ENCODE data around the gene PPP2R5B.

PPP2R5B gene

GRCh38 chr11:64929625-64930024, 5.1 kb downstream of the PPP2R5B start:
- no peak for DNase-seq (ENCODE audit: low read depth in 2 of 2)

- DNase-seq (ENCODE audit: low read depth in 2 of 2), result no peak
These were observed 5.9 kb downstream of the PPP2R5B start for GRCh38 chr11:64930340-64930739.

GRCh38 chr11:64931290-64931689, 6.8 kb downstream of the PPP2R5B start:
- DNase-seq (ENCODE audit: low read depth in 2 of 2), result no peak

GRCh38 chr11:64932324-64932723, 7.8 kb downstream of the PPP2R5B start:
- no peak for DNase-seq (ENCODE audit: low read depth in 2 of 2)

GRCh38 chr11:64933213-64933934, 8.9 kb downstream of the PPP2R5B start:
- no peak for DNase-seq (ENCODE audit: low read depth in 2 of 2)

GRCh38 chr11:64933935-64934681, 9.6 kb downstream of the PPP2R5B start:
- no peak for DNase-seq (ENCODE audit: low read depth in 2 of 2)

- DNase-seq (ENCODE audit: low read depth in 2 of 2), result no peak
These were observed 10.3 kb downstream of the PPP2R5B start for GRCh38 chr11:64934682-64935358.

GRCh38 chr11:64935359-64936081, 11.0 kb downstream of the PPP2R5B start, which contains the start of gene GPHA2:
Gene GPHA2, minus strand, starts transcription at chr11:64935893. Its CDS starts 433 bp downstream, at chr11:64935460.
- no peak for DNase-seq (ENCODE audit: low read depth in 2 of 2)

- DNase-seq (ENCODE audit: low read depth in 2 of 2), result no peak
These were observed 12.1 kb downstream of the PPP2R5B start for GRCh38 chr11:64936539-64936938.

- no peak for DNase-seq (ENCODE audit: low read depth in 2 of 2)
These were observed 22.8 kb downstream of the PPP2R5B start for GRCh38 chr11:64947208-64947814.

- no peak for DNase-seq (ENCODE audit: low read depth in 2 of 2)
These were observed 27.0 kb downstream of the PPP2R5B start for GRCh38 chr11:64951529-64951928.

- DNase-seq (ENCODE audit: low read depth in 2 of 2), result no peak
These were observed 29.7 kb downstream of the PPP2R5B start for GRCh38 chr11:64954201-64954600.

GRCh38 chr11:64959498-64959897, 35.0 kb downstream of the PPP2R5B start:
- DNase-seq (ENCODE audit: low read depth in 2 of 2), result no peak

- no peak for DNase-seq (ENCODE audit: low read depth in 2 of 2)
These were observed 36.2 kb downstream of the PPP2R5B start for GRCh38 chr11:64960719-64961118.

- no peak for DNase-seq (ENCODE audit: low read depth in 2 of 2)
These were observed 38.7 kb downstream of the PPP2R5B start for GRCh38 chr11:64963072-64963631.

- DNase-seq (ENCODE audit: low read depth in 2 of 2), result no peak
These were observed 42.9 kb downstream of the PPP2R5B start for GRCh38 chr11:64967375-64967774.

GRCh38 chr11:64969209-64969608, 44.7 kb downstream of the PPP2R5B start:
- no peak for DNase-seq (ENCODE audit: low read depth in 2 of 2)

GRCh38 chr11:64970731-64971151, 46.3 kb downstream of the PPP2R5B start:
- peak in 1 of 2 experiments; percentile 20 for DNase-seq (ENCODE audit: low read depth in 2 of 2)

GRCh38 chr11:64971421-64972233, 47.1 kb downstream of the PPP2R5B start, which contains the start of gene MAJIN:
Gene MAJIN, minus strand, starts transcription at chr11:64972108. Its CDS starts 12,703 bp downstream, at chr11:64959405.
- DNase-seq (ENCODE audit: low read depth in 2 of 2), result peak; percentile 78 to 89

- no peak for DNase-seq (ENCODE audit: low read depth in 2 of 2)
These were observed 49.6 kb downstream of the PPP2R5B start for GRCh38 chr11:64974124-64974523.

Measured in stimulated activated CD4-positive, alpha-beta T cell treated with anti-CD3 and anti-CD28 coated beads, Interleukin-12 subunit alpha, Interleukin-12 subunit beta, amount 100 ng/mL, for 24 hours (primary cell).